HTERT RPE-1 (cell line): ENCODE measurements around the gene ENGASE.

Source experiments
- in situ Hi-C: fragments of 300-500 bp; cut with MboI; formaldehyde crosslinking; loops from 4 replicates; pipeline ENCODE4 v1.14.3; 2020; ENCODE audit warnings: low sequenced_read_pairs

ENGASE gene

DNA sequence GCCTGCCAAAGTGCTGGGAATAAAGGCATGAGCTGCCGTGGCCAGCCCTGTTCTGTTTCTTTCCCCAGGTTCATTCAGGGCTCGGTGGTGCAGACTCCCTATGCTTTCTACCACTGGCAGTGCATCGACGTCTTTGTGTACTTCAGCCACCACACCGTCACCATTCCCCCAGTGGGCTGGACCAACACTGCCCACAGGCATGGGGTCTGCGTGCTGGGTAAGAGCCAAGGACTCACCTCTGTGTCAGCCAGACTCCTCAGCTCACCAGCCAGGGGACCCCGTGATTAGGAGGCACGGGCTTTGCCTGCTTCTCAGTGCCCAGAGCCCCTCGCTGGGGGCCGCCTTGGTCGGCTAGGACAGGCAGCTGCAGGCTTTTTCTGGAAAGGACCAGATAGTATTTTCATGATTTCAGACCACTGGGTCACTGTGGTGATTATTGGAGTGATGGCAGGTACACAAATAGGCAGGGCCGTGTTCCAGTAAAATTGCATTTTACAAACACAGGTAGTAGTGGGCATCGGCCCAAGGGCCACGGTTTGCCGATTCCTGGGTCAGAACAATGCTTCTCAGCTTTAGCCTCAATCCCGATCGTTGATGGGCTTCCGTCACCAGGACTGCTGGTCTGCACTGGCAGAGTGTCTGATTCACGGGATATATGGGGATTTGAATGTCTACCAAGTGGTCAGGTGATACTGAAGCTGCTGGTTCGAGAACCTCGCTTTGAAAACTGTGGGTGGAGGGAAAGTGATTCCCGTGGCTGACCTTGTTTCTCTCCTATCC lies 5.0 kb downstream of the ENGASE start:
- in situ Hi-C loops: no loop called here

DNA sequence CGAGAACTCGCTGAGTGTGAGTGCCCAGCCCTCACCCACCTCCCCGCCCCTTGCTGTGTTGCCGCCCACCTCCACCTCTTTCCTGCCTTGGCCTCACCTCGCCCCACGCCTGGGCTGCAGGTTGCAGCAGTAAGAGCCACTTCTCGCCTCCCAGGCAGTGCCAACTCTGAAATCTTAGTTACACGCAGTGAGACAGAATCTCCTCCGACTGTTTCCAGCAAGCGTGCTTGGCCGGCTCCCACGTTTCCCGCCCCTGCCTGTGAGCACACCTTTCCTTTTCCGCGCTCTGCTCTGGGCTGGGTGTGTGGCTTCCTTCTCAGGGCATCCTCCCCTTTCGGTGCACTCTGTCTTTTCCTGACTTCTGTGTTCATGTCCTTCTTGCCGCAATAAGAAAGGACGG lies 5.7 kb downstream of the ENGASE start:
- in situ Hi-C loops: no loop called here

DNA sequence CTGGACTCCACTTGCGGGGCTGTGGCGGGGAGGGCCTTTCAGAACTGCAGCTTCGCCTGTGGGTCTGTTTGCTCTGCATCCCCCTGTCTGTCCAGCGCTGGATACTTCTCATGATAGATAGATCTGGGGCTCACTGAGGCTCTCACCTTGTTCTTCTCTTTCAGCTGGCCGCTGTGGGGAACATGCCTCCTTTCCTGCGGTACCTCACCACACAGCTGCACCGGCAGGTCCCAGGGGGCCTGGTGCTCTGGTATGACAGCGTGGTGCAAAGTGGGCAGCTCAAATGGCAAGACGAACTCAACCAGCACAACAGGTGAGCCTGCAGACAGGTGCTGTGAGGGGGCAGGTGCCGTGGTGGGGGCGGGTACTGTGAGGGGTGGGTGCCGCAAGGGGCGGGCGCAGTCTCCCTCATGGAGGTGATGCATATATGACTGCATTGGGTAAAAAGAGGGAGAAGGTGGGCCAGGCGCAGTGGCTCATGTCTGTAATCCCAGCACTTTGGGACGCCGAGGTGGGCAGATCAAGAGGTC lies 6.2 kb downstream of the ENGASE start:
- in situ Hi-C loops: no loop called here

DNA sequence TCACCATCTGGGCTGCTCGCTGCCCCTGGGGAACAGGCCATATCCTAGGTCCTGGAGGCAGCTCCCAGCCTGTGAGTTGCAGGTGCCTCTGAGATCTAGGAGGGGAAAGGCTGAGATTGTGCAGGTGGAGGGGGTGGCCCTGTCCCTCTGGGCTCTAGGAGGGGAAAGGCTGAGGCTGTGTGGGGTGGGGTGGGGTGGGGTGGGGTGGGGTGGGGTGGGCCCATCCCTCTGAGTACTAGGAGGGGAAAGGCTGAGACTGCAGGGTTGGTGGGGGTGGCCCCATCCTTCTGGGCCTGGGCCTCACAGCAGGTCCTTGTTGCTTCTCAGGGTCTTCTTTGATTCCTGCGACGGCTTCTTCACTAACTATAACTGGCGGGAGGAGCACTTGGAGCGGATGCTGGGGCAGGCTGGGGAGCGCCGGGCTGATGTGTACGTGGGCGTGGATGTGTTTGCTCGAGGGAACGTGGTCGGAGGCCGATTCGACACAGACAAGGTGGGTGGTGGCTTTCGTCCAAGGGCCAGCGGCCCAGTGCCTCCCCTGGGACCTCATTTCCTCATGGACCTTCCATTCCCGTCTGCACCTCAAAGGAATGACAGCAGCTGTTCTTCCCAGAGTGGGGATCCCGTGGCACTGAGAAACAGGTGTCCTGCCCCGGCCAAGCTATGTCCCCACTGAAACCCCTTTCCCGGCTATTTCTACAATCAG lies 7.1 kb downstream of the ENGASE start:
- in situ Hi-C loops: no loop called here

DNA sequence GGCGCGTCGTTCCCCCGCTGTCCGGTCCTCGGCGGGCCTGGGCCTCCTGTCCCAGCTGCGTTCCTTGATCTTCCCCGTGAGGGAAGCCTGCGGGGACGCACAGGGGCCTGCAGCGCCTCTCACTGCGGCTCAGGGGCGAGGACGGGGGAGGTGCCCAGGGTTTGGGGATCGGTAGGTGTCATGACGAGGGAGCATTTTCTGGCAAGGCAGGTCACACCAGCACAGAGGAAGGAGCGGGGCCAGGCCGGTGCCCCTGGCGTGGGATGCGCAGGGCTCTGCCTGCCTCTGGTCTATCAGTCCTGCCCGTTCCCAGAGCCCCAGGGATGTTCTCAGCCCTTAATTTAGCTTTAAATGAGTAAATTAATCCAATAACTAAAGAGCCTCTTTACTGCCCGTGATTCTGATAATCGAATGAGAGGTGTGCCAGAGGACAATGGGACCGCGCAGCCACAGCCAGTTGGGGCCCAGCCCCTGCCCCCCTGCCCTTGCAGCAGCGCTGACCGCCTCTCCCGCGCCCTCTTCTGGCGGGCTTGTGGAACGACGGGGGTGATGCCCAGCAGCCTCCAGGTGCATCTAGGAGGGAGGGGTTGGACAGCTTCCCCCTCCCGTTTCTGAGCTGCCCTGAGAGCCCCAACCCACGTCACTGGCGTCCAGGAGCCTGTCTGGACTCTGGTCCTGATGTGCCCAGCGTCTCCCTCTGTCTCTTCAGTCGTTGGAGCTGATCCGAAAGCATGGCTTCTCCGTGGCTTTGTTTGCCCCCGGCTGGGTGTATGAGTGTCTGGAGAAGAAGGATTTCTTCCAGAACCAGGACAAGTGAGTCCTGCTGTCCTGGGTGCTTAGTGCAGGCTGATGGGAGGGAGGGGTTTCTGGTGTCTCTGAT lies 7.9 kb downstream of the ENGASE start:
- in situ Hi-C loops: no loop called here

DNA sequence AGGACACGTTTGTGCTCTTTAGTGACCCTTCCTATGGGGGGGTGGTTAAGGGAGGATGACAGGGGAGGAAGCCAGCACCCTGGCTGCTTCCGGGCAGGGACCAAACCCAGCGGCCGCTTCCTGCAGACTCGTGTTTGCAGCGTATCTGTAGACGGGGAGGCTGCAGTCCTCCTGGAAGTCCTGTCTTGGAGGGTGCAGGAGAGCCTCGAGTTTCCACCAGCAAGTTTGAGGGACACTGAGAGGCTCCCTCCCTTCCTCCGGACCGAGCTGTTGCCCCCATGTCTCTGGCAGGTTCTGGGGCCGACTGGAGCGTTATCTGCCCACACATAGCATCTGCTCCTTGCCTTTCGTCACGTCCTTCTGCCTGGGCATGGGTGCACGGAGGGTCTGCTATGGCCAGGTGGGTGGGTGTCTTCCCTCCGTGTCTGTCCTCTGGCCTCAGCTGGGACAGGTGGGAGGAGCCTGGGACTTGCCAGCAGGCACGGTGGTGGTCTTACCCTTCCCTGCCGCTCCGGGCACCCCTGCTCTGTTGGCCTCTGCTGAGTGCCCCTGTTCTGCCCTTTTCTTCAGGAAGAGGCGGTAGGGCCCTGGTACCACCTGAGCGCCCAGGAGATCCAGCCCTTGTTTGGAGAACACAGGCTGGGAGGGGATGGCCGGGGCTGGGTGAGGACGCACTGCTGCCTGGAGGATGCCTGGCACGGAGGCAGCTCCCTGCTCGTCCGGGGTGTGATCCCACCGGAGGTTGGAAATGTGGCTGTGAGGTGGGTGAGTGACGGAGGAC lies 8.8 kb downstream of the ENGASE start:
- in situ Hi-C loops: no loop called here

DNA sequence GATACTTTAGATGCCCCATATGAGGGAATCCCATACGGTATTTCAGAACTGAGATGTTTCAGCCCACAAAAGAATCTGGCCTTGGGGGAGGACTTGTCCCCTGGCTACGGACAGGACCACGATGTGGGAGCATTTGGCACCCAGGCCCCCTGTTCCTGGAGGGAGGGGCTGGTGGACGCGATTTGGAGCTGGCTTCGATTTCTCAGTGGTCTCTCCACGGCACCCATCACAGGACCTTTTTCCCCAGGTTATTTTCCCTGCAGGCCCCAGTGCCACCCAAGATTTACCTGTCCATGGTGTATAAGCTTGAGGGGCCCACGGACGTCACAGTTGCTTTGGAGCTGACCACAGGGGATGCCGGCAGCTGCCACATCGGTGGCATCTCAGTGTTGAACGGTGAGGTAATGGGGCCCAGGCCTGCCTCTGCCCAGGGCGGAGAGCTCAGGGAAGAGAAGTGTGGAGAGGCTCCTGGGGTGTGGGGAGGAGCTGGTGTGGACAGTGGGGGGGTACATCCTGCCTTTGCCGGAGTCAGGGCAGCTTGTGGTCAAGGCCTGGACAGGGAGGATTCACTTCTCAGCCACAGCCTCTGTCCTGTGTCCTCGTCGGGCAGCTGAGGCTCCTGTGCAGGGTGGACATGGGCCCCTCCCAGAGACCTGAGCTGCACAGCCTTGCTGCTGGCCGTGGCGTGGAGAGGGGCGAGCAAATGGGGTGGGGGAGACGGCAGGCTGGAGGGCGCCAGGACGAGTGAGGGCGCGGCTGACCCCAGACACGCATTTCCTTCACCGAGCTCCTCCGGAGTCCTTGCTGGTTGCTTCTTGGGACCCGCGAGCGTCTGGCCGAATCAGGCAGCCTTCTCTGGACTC lies 9.9 kb downstream of the ENGASE start:
- in situ Hi-C loops: no loop called here

DNA sequence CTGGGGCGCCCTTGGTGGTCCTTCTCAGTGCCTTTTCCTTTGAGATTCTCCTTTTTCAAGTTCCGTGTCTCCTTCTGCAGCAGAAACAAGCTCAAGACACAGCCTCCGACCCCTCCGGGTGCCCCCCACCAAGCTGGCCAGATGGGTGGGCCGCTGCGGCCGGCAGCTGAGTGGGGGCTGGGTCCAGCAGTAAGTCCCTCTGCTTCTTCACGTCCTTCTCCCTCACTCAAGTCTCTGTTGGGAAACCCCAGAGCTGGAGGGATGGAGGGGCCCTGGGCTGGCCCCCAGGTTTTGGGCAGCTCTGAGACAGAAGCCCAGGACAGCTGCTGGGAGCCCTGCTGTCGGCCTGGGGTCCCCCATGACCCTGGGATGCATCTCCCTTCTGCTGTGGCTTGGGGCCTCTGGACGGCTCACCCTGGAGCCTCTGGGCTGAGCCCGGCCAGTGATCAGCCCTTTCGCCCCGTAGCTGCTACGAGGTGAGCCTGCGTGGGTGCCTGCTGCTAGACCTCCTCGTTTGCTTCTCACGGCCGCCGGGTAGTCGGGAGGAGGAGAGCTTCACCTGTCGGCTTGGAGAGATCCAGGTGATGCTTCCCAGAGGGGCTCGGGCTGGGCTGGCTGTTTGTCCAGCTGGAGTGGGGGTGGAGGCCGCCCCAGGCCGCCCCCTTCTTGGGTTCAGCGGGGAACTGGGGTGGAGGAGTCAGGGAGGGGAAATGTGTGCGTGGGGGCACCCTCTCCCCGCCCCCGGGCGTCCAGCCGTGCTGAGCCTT lies 10.7 kb downstream of the ENGASE start:
- in situ Hi-C loops: no loop called here

DNA sequence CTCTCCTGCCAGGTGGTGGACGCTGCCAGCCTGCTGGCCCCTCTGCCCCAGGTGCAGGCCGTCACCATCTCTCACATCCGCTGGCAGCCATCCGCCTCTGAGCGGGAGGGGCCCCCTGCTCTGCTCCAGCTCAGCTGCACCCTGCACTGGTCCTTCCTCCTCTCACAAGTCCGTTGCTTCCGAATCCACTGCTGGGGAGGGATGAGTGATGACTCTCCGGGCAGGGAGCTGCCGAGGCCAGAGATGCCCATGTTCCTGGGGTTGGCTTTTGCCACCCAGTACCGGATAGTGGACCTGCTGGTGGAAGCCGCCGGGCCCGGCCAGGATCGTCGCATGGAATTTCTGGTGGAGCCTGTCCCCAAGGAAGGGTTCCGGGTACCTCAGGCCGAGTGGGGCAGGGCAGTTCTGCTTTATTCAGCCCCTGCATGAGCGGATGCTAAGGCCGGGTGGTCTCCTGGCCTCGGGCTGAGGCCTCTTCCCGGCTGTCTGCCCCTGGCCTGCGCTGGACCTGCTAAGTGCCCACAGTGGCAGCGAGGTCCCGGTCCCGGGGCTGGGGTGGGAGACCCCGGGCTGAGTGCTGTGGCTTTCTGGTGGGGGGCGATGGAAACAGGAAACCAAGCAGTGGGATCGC lies 11.4 kb downstream of the ENGASE start:
- in situ Hi-C loops: no loop called here

DNA sequence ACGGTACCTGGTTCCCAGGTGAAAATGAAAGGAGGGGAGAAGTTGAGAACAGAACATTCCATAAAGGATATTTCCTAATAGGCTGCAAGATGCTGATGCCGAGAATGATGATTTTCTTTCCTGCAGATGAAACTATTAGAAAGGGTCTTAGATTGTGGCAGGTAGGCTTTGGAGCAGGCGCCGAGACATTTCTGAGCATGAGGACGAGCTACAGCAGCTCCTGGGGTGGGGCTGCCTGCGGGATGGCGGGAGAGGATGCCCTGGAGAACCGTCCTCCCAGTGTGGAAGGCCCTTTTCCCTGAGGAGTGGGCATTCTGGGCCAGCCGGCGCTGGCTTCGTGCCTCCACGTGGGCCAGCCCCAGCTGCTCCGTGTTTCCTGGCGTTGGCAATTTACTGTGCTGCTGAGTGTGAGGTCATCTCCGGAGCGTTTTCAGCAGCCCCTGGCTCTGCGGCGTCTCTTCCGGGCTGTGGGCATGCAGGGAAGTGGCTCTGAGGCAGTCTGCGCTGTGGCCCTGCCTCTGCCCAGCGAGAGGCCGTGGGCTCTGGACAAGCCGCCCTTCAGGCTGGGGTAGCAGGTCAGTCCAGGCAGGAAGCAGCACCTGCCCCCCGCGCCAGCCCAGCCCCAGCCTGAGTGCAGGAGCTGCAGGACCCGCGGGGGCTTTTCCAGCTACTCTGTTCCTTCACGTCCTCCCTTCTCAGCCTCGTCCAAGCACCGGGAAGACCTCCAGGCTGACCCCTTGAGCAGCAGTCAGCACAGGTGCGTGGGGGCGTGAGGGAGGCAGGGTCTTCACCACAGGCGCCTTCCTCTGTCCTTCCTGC lies 12.2 kb downstream of the ENGASE start:
- in situ Hi-C loops: no loop called here

DNA sequence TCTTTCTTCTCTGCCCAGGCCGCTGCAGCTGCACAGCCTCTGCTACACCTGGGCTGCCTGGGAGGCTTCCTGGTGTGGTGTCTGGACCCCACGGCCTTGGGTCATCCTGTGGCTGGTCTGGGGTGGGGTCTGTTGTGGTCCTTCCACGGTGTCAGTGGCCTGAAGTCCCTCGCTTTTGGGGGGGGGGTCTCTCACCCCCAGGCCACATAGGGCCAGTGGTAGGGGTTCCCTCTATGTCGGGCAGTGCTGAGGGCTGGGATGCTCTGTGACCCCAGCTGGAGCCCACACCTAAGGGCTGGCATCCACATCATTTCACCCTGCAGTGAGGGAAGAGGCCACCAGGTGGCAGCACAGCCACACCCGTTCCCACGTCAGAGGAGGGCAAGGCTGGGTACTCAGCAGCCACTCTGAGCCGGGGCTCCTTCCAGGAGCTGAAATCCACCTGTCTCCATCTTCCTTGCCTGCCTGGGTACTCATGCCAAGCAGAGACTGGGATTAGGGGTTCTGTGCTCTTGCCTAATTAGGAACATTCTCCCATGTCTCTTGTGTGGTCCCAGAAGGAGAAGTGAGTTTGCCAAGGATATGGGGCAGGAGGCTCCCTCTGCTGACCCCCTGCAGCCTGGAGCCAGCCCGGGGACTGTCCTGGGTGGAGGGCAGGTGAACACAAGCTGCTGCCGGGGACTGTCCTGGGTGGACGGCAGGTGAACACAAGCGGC lies 13.0 kb downstream of the ENGASE start:
- in situ Hi-C loops: no loop called here

DNA sequence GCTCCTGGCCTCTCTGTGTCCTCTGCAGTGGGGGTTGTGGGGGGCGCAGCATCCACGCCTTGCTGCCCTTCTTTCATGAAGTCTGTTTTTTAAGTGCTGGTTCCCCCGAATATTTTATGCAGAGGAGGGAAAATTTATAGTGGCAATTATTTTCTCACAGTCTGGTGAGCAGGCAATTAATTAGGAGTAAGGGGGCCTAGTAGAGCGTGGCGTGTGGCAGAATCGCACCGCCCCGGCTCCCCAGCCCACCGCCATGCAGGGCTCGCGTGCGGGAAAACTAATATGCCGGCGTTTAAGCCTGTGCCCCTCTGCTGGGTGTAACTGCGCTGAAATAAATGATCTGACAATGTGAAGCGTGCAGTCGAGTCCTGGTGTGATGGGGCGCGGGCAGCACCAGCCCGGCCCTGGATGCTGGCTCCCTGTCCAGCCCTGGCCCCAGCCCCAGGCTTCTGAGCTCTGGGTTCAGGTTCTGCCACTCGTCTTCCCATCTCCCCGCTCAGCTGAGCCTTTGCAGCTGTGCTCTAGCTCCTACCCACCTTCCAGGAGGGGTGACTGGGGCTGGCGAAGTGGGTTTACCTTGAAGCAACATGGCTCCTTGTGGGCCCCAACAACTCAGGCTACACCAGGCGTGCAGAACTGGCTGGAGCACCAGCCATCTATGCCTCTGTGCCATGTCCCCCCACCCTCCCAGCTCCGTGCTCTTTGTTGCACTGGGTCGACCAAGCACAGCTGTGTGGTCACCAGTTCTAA lies 13.8 kb downstream of the ENGASE start:
- in situ Hi-C loops: no loop called here

DNA sequence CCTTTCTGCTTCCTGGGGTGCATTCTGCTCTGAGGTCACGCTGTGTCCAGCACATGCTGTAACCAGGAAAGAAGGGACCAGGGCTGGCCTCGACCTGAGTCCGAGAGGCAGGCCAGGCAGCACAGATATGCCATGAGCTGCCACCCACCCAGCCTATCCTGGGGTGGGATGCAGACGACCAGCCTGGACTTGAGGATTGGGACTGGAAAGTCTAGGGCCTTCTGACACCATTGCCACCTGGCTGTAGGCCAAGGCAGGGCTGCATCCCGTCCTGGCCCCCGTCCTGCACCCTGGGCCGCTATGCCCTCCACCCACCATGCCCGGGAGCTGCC lies 14.3 kb downstream of the ENGASE start:
- in situ Hi-C loops: no loop called here

DNA sequence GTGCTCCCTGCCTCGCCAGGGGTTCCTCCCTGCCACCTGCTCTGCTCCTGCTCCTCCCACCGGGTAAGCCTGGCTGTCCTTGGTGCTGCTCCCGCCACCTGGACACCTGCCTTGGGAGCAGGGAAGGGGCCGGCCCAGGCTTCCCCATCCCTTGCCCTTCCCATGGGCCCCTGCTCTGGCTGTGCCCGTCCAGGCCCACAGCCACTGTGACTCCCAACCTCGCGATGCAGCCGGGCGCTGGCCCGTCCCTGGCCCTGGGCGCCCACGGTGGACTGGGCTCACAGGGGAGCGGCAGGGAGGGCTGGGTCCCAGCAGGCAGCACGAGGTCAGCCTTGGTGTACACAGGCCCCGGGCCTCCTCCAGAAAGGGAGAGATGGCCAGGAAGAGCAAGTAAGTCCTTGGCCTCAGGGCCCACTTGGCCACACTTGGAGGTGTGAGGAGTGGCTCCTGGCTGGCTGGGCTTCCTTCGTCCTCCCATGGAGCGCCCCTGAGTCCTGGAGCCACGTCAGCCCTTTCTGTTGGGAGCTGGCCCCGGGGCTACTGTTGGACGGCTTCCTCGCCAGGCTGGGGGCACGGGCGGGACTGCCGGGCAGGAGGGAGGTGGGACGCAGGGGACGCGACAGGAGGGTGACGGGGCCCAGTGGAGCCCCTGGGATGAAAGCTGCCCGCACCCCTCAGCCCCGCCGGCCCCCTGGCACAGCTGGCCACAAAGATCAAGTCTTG lies 15.3 kb downstream of the ENGASE start:
- in situ Hi-C loops: no loop called here

DNA sequence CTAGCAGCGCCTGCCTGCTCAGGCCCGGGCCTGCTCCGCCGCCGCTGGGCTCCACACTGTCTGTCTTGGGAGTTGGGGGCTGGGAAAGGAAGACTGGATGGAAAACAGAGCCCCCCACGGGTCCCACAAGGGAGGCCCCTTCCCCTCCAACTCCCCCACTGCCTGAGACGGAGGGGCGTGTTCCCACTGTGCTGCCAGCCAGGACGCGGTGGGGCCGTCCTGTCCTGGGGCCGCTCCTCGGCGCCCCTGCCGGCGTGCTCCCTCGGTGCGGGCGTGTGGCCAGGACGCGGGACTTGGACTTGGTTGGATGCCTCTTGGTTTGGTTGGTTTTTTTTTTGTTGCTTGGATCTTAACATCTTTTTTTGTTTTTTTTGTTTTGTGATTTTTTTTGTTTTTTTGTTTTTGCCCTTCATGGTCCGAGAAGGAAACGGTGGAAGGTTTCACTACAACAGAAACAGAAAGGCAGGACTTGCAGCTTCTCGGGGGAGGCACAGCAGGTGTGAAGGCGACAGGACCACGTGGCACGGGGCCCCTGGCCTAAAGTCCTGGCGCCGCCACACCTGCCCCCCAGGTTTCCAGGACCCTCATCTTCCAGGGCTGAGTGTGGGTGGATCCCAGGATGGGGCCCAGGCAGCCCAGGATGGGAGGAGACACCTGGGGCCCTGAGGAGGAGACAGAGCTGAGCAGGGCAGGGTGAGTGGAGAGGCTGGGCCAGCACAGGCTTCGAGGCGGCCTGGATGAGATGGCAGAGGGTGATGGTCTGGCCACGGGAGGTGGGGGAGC lies 16.0 kb downstream of the ENGASE start:
- in situ Hi-C loops: no loop called here
